IPS-20b (cell line): ENCODE results near the gene ELF3.
"Not testable (repeated sequence)": the region's sequence is repeated elsewhere in the genome, so short reads cannot be mapped to it uniquely, and the experiment has no call there.

ENCODE experiments used
- H3K27ac ChIP-seq: one replicate; pipeline ENCODE4 v1.5.1; 2013; ENCODE audit warnings: low read length
- H3K27me3 ChIP-seq: 2 replicates; pipeline ENCODE4 v1.6.1; 2013; ENCODE audit warnings: mild to moderate bottlenecking, low read length, inconsistent platforms; ENCODE audit not compliant: insufficient read depth
- H3K36me3 ChIP-seq: 2 replicates; pipeline ENCODE4 v1.6.1; 2013; ENCODE audit warnings: low read depth, mild to moderate bottlenecking, inconsistent platforms, low read length, moderate library complexity; ENCODE audit not compliant: insufficient read depth
- H3K4me1 ChIP-seq: 2 replicates; pipeline ENCODE4 v1.6.1; 2013; ENCODE audit warnings: mild to moderate bottlenecking, control low read depth, inconsistent platforms, low read length, moderate library complexity; ENCODE audit not compliant: insufficient read depth
- H3K4me3 ChIP-seq: 2 replicates; pipeline ENCODE4 v1.5.1; 2013; ENCODE audit warnings: mild to moderate bottlenecking, low read length, inconsistent platforms
- H3K9ac ChIP-seq: 2 replicates; pipeline ENCODE4 v1.6.1; 2013; ENCODE audit warnings: low read depth, mild to moderate bottlenecking, inconsistent platforms, low read length, moderate library complexity
- H3K9me3 ChIP-seq: 2 replicates; pipeline ENCODE4 v1.6.1; 2013; ENCODE audit warnings: mild to moderate bottlenecking, low read depth, low read length, inconsistent platforms; ENCODE audit not compliant: insufficient read depth

ELF3 gene

DNA sequence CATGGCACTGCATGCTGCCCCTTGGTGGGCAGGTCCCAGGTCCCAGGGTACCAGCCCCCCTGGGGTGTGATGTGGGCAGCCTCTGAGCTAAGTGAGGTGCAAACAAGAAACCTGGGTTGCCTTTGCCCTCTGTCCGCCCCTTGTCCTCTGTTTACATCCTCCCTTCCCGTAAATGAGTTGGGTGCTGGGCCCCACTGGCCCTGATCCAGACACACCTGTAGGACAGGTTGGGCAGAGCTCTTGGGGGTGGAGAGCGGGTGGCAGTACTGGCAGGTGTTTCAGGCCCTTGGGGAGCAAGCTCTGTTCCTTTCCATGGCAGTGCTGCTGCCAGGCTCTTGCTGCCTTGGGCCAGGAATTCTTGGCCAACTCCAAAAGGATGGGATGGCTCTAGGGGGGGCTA, 35.8 kb downstream of the ELF3 start:
- Histone ChIP-seq H3K27ac (no peak overlapping the region), H3K27me3 (no peaks in the 10 kb centered on the region), H3K9ac (no peak overlapping the region), H3K36me3 (no peaks in the 10 kb centered on the region), H3K4me1 (no peaks in the 10 kb centered on the region), H3K9me3 (no peaks in the 10 kb centered on the region), H3K4me3 (no peak overlapping the region)

DNA sequence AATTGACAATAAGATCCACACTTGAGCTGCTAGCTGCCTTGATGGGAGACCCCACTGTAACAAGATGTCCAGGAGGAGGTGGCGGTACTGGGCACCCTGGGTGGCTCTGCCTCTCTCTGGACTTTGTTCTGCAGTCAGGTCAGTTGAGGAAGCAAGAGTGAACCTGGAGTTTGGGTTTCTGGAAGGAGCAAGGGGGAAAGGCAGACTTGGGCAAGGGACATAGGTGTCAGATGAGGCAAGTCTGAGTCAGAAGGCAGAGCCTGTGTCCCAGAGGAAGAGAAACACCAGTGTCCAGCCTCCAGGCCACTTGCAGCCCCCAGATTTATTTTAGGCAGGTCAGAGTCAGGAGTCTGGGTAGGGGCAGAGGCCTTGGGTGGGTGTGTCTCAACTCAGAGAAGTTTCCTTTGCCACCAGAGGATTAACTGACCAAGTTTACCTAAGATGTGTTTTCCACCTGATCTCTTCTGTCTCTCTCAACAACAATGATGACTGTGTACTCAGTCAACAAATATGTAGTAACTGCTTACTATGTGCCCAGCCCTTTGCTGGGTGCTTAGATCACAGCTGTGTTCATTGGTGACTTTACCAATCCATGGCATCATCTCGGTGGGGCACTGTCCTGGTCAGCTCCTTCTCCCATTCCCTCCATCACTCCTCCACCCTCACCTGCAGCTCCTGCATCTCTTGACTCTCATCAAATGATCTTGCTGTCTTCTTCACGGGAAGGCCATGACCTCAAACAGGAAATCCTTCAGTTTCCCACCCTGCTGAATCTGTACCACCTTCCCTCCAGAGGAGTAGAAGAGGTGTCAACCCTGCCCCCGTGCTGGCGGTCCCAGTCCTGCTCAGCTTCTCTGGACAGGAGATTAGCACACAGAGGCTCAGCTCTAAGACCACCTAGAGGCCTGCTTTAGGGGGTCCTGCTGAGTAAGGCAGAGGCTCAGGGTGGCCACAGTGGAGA, 36.6 kb downstream of the ELF3 start:
- no peak overlapping the region for H3K4me3 ChIP-seq
- H3K4me1 ChIP-seq = no peaks in the 10 kb centered on the region
- no peak overlapping the region for H3K9ac ChIP-seq
- no peaks in the 10 kb centered on the region for H3K27me3 ChIP-seq
- no peaks in the 10 kb centered on the region for H3K36me3 ChIP-seq
- H3K9me3 ChIP-seq = no peaks in the 10 kb centered on the region
- H3K27ac ChIP-seq = no peak overlapping the region

DNA sequence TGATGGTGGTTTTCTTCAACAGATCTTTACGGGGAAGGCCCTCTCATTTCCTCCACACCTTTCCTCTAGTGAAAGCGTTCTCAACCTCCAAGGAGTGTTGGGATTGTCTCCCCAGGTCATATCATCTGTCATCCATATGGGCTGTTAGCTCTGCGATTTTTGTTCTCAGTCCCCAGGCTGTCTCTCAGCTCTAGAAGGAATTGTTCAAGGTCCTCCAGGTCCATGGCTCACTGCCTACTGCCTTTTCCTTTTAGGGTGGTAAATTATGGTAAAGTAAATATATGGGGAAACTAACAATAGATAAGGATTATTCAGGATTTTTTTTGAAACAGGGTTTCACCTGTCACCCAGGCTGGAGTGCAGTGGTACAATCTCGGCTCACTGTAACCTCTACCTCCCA, 37.6 kb downstream of the ELF3 start:
- Histone ChIP-seq H3K36me3 (no peaks in the 10 kb centered on the region), H3K4me1 (no peaks in the 10 kb centered on the region), H3K27me3 (no peaks in the 10 kb centered on the region), H3K27ac (no peak overlapping the region), H3K9me3 (no peaks in the 10 kb centered on the region), H3K9ac (no peak overlapping the region), H3K4me3 (no peak overlapping the region)

DNA sequence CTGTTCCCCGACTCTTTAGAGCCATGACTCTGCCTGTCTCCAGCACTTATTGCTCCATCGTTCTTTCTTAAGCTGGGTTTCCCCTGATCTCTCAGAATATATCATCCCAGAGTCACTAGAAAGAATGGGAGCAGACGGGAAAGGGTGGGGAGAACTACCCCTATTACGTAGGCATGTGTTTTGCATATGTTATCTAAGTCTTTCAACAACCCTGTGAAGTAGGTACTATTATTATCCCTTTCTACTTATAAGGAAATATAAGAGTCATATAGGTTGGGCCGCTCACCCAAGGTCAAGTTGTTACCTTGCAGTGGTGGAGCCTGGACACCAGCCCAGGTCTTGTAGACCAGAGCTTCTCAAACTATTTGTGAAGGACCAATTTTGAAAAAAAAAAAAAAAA, 38.7 kb downstream of the ELF3 start:
- H3K36me3 ChIP-seq = no peaks in the 10 kb centered on the region
- H3K27ac ChIP-seq = no peak overlapping the region
- H3K4me3 ChIP-seq = no peak overlapping the region
- no peaks in the 10 kb centered on the region for H3K9me3 ChIP-seq
- H3K27me3 ChIP-seq = no peaks in the 10 kb centered on the region
- H3K4me1 ChIP-seq = no peaks in the 10 kb centered on the region
- H3K9ac ChIP-seq = no peak overlapping the region

DNA sequence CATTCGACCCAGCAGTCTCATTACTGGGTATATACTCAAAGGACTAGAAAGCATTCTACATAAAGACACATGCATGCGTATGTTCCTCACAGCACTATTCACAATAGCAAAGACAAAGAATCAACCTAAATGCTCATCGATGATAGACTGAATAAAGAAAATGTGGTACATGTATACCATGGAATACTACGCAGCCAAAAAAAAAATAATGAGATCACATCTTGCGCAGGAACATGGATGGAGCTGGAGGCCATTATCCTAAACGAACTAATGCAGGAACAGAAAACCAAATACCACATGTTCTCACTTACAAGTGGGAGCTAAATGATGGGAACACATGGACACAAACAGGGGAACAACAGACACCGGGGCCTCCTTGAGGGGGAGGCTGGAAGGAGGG, 43.7 kb downstream of the ELF3 start:
- Histone ChIP-seq H3K27ac (no peak overlapping the region), H3K9me3 (no peaks in the 10 kb centered on the region), H3K9ac (no peak overlapping the region), H3K27me3 (no peaks in the 10 kb centered on the region), H3K36me3 (no peaks in the 10 kb centered on the region), H3K4me3 (no peak overlapping the region), H3K4me1 (no peaks in the 10 kb centered on the region)

DNA sequence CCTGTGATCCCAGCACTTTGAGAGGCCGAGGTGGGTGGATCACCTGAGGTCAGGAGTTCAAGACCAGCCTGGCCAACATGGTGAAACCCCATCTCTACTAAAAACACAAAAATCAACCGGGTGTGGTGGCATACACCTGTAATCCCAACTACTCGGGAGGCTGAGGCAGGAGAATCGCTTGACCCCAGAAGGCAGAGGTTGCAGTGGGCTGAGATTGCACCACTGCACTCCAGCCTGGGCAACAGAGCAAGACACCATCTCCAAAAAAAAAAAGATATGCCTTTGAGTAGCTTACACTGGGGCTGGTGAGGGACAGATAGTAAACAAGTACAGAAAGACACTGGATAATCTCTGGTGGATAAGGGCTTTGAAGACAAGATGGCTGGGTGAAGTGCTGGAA, 44.3 kb downstream of the ELF3 start:
- H3K9ac ChIP-seq, H3K9me3 ChIP-seq, H3K27ac ChIP-seq, H3K27me3 ChIP-seq, H3K4me1 ChIP-seq, H3K4me3 ChIP-seq, H3K36me3 ChIP-seq: not testable (repeated sequence)

DNA sequence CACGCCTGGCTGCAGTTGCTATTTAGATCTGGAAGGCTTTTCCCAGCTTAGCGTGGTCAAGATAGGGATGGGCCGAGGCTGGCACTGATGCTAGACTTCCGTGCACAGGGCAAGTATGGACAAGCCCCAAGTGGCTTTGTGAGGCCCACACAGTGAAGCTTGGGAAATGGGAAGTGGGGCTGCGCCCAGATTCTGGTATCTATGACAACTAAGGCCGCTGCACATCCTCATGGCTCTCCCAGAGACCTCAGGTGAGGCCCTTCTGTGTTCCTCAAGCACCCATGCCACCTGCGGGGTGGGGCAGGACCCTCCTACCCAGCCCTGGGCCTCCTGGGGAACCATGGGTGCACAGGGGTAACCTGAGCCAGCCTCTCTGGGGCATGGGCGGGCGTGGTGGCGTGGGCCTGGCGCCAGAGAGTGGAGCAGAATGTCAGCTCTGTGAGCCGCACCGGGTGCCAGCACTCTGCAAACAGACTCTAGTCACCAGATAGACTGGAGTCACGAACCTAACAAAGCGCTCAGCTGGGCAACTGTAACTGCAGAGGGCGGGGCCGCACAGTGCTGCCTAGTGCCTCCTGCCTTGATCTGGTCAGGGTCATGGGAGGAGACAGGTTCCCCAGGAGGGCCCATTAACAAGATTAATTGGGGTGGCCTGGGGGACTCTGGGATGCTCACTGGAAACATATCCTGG, 46.4 kb downstream of the ELF3 start:
- H3K27me3 ChIP-seq = no peaks in the 10 kb centered on the region
- no peak overlapping the region for H3K9ac ChIP-seq
- H3K9me3 ChIP-seq = no peaks in the 10 kb centered on the region
- no peak overlapping the region for H3K27ac ChIP-seq
- H3K36me3 ChIP-seq = no peaks in the 10 kb centered on the region
- no peaks in the 10 kb centered on the region for H3K4me1 ChIP-seq
- no peak overlapping the region for H3K4me3 ChIP-seq

DNA sequence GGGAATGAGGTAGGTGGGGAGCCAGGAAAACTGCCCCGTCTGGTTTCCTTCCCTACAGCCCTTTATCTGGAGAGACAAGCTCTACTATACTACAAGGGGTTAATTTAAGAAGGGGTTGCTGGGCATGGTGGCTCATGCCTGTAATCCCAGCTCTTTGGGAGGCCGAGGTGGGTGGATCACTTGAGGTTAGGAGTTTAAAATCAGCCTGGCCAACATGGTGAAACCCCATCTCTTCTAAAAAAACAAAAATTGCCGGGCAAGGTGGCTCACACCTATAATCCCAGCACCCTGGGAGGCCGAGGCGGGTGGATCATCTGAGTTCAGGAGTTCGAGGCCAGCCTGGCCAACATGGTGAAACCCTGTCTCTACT, 46.9 kb downstream of the ELF3 start:
- not testable (repeated sequence) for H3K27ac ChIP-seq, H3K27me3 ChIP-seq, H3K9ac ChIP-seq

DNA sequence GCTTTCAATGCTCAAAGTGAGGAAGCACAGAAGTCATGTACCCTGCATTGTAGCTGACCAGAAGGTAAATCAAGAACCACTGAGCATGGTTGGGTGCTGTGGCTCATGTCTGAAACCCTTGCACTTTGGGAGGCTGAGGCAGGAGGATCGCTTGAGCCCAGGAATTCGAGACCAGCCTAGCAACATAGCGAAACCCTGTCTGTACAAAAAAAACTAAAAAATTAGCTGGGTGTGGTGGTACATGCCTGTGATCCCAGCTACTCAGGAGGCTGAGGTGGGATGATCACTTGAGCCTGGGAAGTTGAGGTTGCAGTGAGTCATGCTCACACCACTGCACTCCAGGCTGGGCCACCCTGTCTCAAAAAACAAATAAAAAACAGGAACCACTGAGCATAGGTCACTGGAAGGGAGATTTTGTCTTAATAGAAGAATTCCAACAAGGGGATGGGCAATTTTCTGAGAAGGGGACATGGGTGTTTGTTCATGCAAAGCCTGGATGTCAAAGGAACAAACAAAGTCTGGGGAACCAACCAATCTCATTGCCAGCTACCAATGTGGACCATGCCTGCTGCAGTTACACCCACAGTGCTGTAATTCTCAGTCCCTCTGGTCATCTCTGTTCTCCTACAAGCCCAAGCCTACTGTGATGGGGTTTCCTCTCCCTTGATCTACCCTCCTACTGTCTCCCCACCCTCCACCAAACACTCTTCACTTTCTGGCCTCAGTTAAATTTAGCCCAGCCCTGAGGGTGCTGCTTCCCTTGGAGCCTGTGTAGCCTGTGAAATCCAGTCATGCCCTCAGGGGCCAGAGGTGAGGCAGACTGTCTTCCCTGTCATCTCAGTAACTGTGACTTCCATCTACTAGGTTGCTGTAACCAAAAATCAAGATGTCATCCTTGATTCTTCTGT, 47.9 kb downstream of the ELF3 start:
- H3K9ac ChIP-seq = no peak overlapping the region
- peaks cover 4% of the 10 kb centered on the region; the same call in 1 of the 2 replicates for H3K4me1 ChIP-seq
- H3K9me3 ChIP-seq = no peaks in the 10 kb centered on the region
- H3K27ac ChIP-seq = no peak overlapping the region
- H3K4me3 ChIP-seq = no peak overlapping the region
- no peaks in the 10 kb centered on the region for H3K27me3 ChIP-seq
- no peaks in the 10 kb centered on the region for H3K36me3 ChIP-seq

More for the DNA sequence above, 46.9 kb downstream of the ELF3 start:
- not testable (repeated sequence) for H3K36me3 ChIP-seq, H3K9me3 ChIP-seq, H3K4me3 ChIP-seq, H3K4me1 ChIP-seq

DNA sequence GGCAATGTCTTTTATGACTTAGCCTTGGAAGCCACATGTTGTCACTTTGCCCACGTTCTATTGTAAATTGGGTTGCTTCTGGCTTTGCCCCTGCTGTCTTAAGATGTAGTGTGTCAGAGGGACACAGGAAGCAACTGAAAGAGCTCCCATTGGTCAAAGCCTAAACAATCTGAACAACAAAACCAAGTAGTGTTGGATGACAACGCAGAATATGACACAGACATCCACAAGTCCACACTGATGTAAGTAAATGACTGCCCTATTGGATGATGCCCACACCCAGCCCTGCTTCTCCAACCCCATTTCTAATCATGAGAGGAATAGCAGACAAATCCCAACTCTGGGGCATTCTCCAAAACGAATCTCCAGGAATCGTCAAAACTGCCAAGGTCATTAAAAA, 50.7 kb downstream of the ELF3 start:
- Histone ChIP-seq H3K27ac (no peak overlapping the region), H3K36me3 (no peaks in the 10 kb centered on the region), H3K4me3 (no peak overlapping the region), H3K4me1 (peaks cover 4% of the 10 kb centered on the region; the same call in 1 of the 2 replicates), H3K9ac (no peak overlapping the region), H3K9me3 (no peaks in the 10 kb centered on the region), H3K27me3 (no peaks in the 10 kb centered on the region)

DNA sequence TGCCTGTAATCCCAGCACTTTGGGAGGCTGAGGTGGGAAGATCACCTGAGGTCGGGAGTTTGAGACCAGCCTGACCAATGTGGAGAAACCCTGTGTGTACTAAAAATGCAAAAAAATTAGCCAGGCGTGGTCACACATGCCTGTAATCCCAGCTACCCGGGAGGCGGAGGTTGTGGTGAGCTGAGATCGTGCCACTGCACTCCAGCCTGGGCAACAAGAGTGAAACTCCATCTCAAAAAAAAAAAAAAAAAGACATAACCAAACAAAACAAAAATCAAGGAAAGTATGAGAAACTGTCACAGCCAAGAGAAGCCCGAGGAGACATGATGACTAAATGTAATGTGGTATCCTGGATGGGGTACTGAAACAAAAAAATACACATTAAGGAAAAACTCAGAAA, 51.4 kb downstream of the ELF3 start:
- H3K9ac ChIP-seq, H3K4me1 ChIP-seq, H3K36me3 ChIP-seq, H3K9me3 ChIP-seq, H3K4me3 ChIP-seq, H3K27me3 ChIP-seq, H3K27ac ChIP-seq: not testable (repeated sequence)
